ENCODE results near the gene TRAK1.

TRAK1 gene

GRCh38 chr3:42130329-42131070 is 39.3 kb downstream of the TRAK1 start:
- no peak for TF ChIP-seq CTCF (IDR thresholded peaks at IDR 0.05; ENCODE audit: low read length, missing control alignments)

GRCh38 chr3:42133500-42134298 is 42.5 kb downstream of the TRAK1 start:
- TF ChIP-seq CTCF (IDR thresholded peaks at IDR 0.05; ENCODE audit: low read length, missing control alignments): no peak
- no peak overlapping the region for H3K4me3 ChIP-seq (replicated peaks; ENCODE audit: low read depth, low read length)
- DNase-seq (ENCODE audit: low read depth): no peak

More at GRCh38 chr3:42130329-42131070, 39.3 kb downstream of the TRAK1 start:
- H3K4me3 ChIP-seq (replicated peaks; ENCODE audit: low read depth, low read length): no peak overlapping the region
- no peak for DNase-seq (ENCODE audit: low read depth)

- TF ChIP-seq CTCF (IDR thresholded peaks at IDR 0.05; ENCODE audit: low read length, missing control alignments): no peak
- H3K4me3 ChIP-seq (replicated peaks; ENCODE audit: low read depth, low read length): no peak overlapping the region
- no peak for DNase-seq (ENCODE audit: low read depth)
These were observed 43.8 kb downstream of the TRAK1 start for GRCh38 chr3:42134867-42135464.

GRCh38 chr3:42139621-42140453 is 48.7 kb downstream of the TRAK1 start:
- no peak for TF ChIP-seq CTCF (IDR thresholded peaks at IDR 0.05; ENCODE audit: low read length, missing control alignments)
- H3K4me3 ChIP-seq (replicated peaks; ENCODE audit: low read depth, low read length): no peak overlapping the region
- DNase-seq (ENCODE audit: low read depth): no peak

- H3K4me3 ChIP-seq (replicated peaks; ENCODE audit: low read depth, low read length): no peak overlapping the region
- no peak for TF ChIP-seq CTCF (IDR thresholded peaks at IDR 0.05; ENCODE audit: low read length, missing control alignments)
- DNase-seq (ENCODE audit: low read depth): no peak
These were observed 49.6 kb downstream of the TRAK1 start for GRCh38 chr3:42140665-42141203.

- no peak overlapping the region for H3K4me3 ChIP-seq (replicated peaks; ENCODE audit: low read depth, low read length)
- no peak for TF ChIP-seq CTCF (IDR thresholded peaks at IDR 0.05; ENCODE audit: low read length, missing control alignments)
- no peak for DNase-seq (ENCODE audit: low read depth)
These were observed 52.3 kb downstream of the TRAK1 start for GRCh38 chr3:42143440-42143839.

Data from fibroblast of pulmonary artery (primary cell).